Ectodermal cell (in vitro differentiated cells): Measurements from ENCODE around the gene KRT6B. TPM values are rescaled to one million over a fixed set of nuclear protein-coding genes. Genes with fewer than 3 reads are reported as not detected.
A peak's percentile ranks its signal among the peaks of the same experiment; 100 is the strongest.
"Not testable (repeated sequence)": the region's sequence is repeated elsewhere in the genome, so short reads cannot be mapped to it uniquely, and the experiment has no call there.

Experiments used
- H3K27ac ChIP-seq: 2 replicates; pipeline ENCODE4 v1.7.0; 2013; ENCODE audit warnings: mild to moderate bottlenecking, low read depth, low read length; ENCODE audit not compliant: insufficient read depth, poor library complexity, severe bottlenecking
- H3K27me3 ChIP-seq: 2 replicates; pipeline ENCODE4 v1.7.0; 2013; ENCODE audit warnings: mild to moderate bottlenecking, low read length; ENCODE audit not compliant: insufficient read depth, control insufficient read depth, poor library complexity, severe bottlenecking
- H3K36me3 ChIP-seq: one replicate; pipeline ENCODE4 v1.7.0; 2013; ENCODE audit warnings: low read length; ENCODE audit not compliant: control insufficient read depth, insufficient read depth
- H3K4me1 ChIP-seq: one replicate; pipeline ENCODE4 v1.7.0; 2013; ENCODE audit warnings: low read length; ENCODE audit not compliant: control insufficient read depth, insufficient read depth
- H3K4me3 ChIP-seq: 2 replicates; pipeline ENCODE4 v1.7.0; 2013; ENCODE audit warnings: low read depth, low read length, control low read depth; ENCODE audit not compliant: insufficient read depth
- H3K9me3 ChIP-seq: 2 replicates; pipeline ENCODE4 v1.7.0; 2013; ENCODE audit warnings: mild to moderate bottlenecking, low read length, moderate library complexity; ENCODE audit not compliant: control insufficient read depth
- WGBS, 2 experiments: methylation state at CpG; one replicate each; pipeline ENCODE4 v1.1.7; 2013; ENCODE audit warnings: missing lambda C conversion rate in 2 of 2; 5-methylcytosine and 5-hydroxymethylcytosine counted together
- polyA plus RNA-seq, 4 experiments: library from polyadenylated mRNA; stranded (reverse); fragments of 50-300 nt; gene quantifications; one replicate each; pipeline ENCODE4 v1.2.3, GENCODE V29; 2013

KRT6B gene
- not detected for polyA plus RNA-seq (2013, experiment 1 of 4)
- polyA plus RNA-seq (2013, experiment 2 of 4), result not detected
- not detected for polyA plus RNA-seq (2013, experiment 3 of 4)
- not detected for polyA plus RNA-seq (2013, experiment 4 of 4)

GRCh38 chr12:52452101-52452500 lies at the start of gene KRT6B:
KRT6B (minus strand) TSS chr12:52452146; CDS start chr12:52452078, 68 bp downstream.
- 90 to 91% methylated on average over 6 of the region's 6 CpGs for WGBS, 2 experiments
- H3K36me3 ChIP-seq, result no peaks in the 10 kb centered on the region
- H3K4me1 ChIP-seq, result no peaks in the 10 kb centered on the region
- H3K27me3 ChIP-seq, result no peaks in the 10 kb centered on the region
- no peaks in the 10 kb centered on the region for H3K9me3 ChIP-seq
- H3K27ac ChIP-seq, result no peak within 1 kb of the TSS
- no peak within 1 kb of the TSS for H3K4me3 ChIP-seq

GRCh38 chr12:52501490-52501889 lies 49.5 kb upstream of the KRT6B start:
- Histone ChIP-seq H3K27ac (no peak overlapping the region), H3K27me3 (no peaks in the 10 kb centered on the region), H3K4me3 (no peak overlapping the region), H3K9me3 (no peaks in the 10 kb centered on the region), H3K36me3 (no peaks in the 10 kb centered on the region), H3K4me1 (peaks cover 8% of the 10 kb centered on the region)
- WGBS, 2 experiments, result 89 to 90% methylated on average over 7 of the region's 7 CpGs

GRCh38 chr12:52500574-52500973 lies 48.6 kb upstream of the KRT6B start:
- WGBS, 2 experiments, result 91 to 94% methylated on average over 6 of the region's 6 CpGs
- H3K4me3 ChIP-seq, H3K27me3 ChIP-seq, H3K36me3 ChIP-seq, H3K27ac ChIP-seq, H3K9me3 ChIP-seq: not testable (repeated sequence)
- peaks cover 16% of the 10 kb centered on the region for H3K4me1 ChIP-seq

- peaks cover 22% of the 10 kb centered on the region for H3K4me1 ChIP-seq
- 95 to 97% methylated on average over 4 to 5 of the region's 5 CpGs for WGBS, 2 experiments
- H3K4me3 ChIP-seq, result no peak overlapping the region
- H3K27ac ChIP-seq, result no peak overlapping the region
- no peaks in the 10 kb centered on the region for H3K27me3 ChIP-seq
- no peaks in the 10 kb centered on the region for H3K36me3 ChIP-seq
- no peaks in the 10 kb centered on the region for H3K9me3 ChIP-seq
These were observed 48.0 kb upstream of the KRT6B start for GRCh38 chr12:52499806-52500560.

GRCh38 chr12:52498946-52499345 lies 47.0 kb upstream of the KRT6B start:
- H3K9me3 ChIP-seq, result no peaks in the 10 kb centered on the region
- no peaks in the 10 kb centered on the region for H3K27me3 ChIP-seq
- WGBS, 2 experiments, result 89 to 100% methylated on average over 1 of the region's 1 CpG
- no peak overlapping the region for H3K27ac ChIP-seq
- no peaks in the 10 kb centered on the region for H3K36me3 ChIP-seq
- H3K4me1 ChIP-seq, result peaks cover 24% of the 10 kb centered on the region
- H3K4me3 ChIP-seq, result no peak overlapping the region

GRCh38 chr12:52497975-52498374 lies 46.0 kb upstream of the KRT6B start:
- 95 to 96% methylated on average over 7 of the region's 7 CpGs for WGBS, 2 experiments
- no peaks in the 10 kb centered on the region for H3K27me3 ChIP-seq
- peaks cover 24% of the 10 kb centered on the region for H3K4me1 ChIP-seq
- H3K27ac ChIP-seq, result no peak overlapping the region
- H3K36me3 ChIP-seq, result no peaks in the 10 kb centered on the region
- no peak overlapping the region for H3K4me3 ChIP-seq
- H3K9me3 ChIP-seq, result no peaks in the 10 kb centered on the region

- Histone ChIP-seq H3K4me3 (no peak overlapping the region), H3K36me3 (no peaks in the 10 kb centered on the region)
- WGBS, 2 experiments, result 23 to 25% methylated on average over 4 of the region's 4 CpGs
These were observed 44.7 kb upstream of the KRT6B start for GRCh38 chr12:52496590-52497071.

GRCh38 chr12:52496054-52496453 lies 44.1 kb upstream of the KRT6B start:
- Histone ChIP-seq H3K4me1 (peaks cover 24% of the 10 kb centered on the region), H3K36me3 (no peaks in the 10 kb centered on the region), H3K27me3 (no peaks in the 10 kb centered on the region), H3K27ac (peak overlapping the region; percentile 53), H3K4me3 (no peak overlapping the region), H3K9me3 (no peaks in the 10 kb centered on the region)
- whole genome bisulfite sequencing, 2 experiments, result 57 to 63% methylated on average over 1 to 2 of the region's 2 CpGs

More at GRCh38 chr12:52496590-52497071, 44.7 kb upstream of the KRT6B start:
- peak overlapping the region; percentile 53 for H3K27ac ChIP-seq
- no peaks in the 10 kb centered on the region for H3K9me3 ChIP-seq
- H3K27me3 ChIP-seq, result no peaks in the 10 kb centered on the region
- H3K4me1 ChIP-seq, result peaks cover 24% of the 10 kb centered on the region

GRCh38 chr12:52495389-52495788 lies 43.4 kb upstream of the KRT6B start:
- 29 to 32% methylated on average over 3 of the region's 3 CpGs for WGBS, 2 experiments
- Histone ChIP-seq H3K9me3 (no peaks in the 10 kb centered on the region), H3K27me3 (no peaks in the 10 kb centered on the region), H3K4me3 (no peak overlapping the region), H3K36me3 (no peaks in the 10 kb centered on the region), H3K27ac (no peak overlapping the region), H3K4me1 (peaks cover 24% of the 10 kb centered on the region)

- Histone ChIP-seq H3K27ac (no peak overlapping the region), H3K36me3 (no peaks in the 10 kb centered on the region), H3K4me1 (peaks cover 24% of the 10 kb centered on the region), H3K9me3 (no peaks in the 10 kb centered on the region), H3K27me3 (no peaks in the 10 kb centered on the region), H3K4me3 (no peak overlapping the region)
- WGBS, 2 experiments, result 86 to 95% methylated on average over 4 of the region's 4 CpGs
These were observed 42.6 kb upstream of the KRT6B start for GRCh38 chr12:52494518-52494917.
